ENCODE measurements around the gene ALDH3A1.
"Not testable (repeated sequence)": the region's sequence is repeated elsewhere in the genome, so short reads cannot be mapped to it uniquely, and the experiment has no call there.

The ALDH3A1 gene

DNA sequence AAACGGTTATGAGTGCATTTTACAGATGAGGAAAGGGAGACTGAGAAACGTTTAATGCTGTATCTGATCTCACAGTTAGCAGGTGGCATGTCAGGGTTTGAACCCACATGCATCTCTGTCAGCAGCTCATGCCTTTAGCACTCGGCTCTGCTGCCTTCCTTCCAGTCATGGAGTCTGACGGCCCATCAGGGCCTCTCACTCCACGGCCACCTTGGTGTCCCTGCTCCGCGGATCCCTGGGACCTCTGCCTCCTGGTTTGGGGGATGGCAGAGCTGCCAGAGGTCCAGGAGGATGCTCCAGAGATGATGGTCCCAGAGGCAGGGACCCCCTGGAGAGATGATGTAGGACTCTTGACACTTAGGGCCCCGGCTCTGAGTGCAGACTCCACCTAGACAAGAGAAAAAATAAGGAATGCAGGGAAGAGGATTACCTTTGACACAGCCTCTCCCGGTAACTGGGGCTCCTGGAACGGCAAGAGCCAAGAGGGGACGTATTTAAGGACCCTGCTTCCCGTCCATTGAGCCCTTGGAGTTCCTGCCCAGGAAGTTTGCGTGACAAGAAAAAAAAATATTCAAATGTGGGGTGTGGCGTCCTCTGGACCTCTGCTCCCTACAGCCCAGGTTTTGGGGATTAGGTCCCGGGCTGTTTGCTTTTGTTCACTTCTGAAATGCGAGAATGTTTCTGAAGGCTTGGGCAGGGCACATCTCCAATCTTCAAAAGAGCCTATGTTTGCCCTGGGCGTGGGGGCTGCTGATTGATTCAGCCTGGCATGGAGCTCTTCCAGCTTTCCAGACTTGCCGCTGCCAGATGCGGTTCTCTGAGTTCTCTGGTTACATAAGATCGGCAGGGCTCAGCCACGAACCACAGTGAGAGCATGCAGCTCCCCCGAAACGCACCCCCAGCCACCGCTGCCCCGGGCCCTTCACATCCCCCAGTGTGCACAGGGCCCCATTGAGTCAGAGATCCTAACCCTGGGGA is at the start of gene ALDH3A1:
Gene ALDH3A1, minus strand, starts transcription at position 470 of the 978 bp plus-strand sequence. CDS start 3,169 bp downstream, outside the sequence.
- no peak for DNase-seq (ENCODE audit: low read depth)

DNA sequence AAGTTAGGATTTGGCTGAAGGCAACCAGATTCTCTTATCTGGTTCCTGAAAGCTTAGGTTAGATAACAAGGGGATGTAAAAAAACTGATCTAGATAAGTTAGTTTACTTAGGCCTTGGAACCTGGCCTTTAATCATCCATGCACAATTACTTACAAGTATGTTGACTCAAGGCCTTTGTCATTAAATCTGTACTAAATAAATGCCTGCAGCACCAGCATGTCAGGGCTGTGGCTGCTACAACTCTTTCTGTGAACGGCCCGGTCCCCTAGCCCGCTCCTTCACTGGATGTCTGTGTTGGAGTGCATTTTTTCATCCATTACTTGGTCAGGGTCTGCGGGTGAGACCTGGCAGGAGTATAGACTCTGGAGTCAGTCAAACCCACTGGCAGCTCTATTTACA is 48.4 kb upstream of the ALDH3A1 start:
- DNase-seq (ENCODE audit: low read depth): no peak

- DNase-seq (ENCODE audit: low read depth): no peak
Observed at GRCh38 chr17:19791918-19792550, 43.9 kb upstream of the ALDH3A1 start.

DNA sequence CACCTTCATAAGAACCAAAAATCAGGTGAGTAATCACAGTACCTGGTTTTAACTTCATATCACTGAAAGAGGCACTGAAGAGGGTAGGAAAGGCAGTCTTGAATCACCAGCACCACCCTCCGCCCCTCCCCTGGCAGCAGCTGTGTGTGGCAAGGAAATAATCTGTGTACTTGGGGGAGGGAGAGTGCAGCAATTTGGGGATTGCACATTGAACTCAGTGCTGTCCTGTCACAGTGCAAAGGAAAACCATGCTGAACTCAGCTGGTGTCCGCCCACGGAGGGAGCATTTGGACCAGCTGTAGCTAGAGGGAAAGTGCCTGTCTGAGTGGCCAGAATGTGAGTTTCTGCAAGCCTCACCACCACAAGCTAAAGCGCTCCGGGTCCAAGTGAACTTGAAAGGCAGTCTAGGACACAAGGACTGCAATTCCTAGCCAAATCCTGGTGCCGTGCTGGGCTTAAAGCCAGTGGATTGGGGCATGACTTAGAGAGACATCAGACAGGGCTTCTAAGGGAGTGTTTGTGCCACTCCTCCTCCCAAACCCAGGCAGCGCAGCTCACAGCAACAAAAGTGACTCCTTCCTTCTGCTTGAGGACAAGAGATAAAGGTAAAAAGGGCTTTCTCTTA is 39.7 kb upstream of the ALDH3A1 start:
- no peak for DNase-seq (ENCODE audit: low read depth)

GRCh38 chr17:19785854-19786253 is 37.8 kb upstream of the ALDH3A1 start:
- DNase-seq (ENCODE audit: low read depth): no peak

DNA sequence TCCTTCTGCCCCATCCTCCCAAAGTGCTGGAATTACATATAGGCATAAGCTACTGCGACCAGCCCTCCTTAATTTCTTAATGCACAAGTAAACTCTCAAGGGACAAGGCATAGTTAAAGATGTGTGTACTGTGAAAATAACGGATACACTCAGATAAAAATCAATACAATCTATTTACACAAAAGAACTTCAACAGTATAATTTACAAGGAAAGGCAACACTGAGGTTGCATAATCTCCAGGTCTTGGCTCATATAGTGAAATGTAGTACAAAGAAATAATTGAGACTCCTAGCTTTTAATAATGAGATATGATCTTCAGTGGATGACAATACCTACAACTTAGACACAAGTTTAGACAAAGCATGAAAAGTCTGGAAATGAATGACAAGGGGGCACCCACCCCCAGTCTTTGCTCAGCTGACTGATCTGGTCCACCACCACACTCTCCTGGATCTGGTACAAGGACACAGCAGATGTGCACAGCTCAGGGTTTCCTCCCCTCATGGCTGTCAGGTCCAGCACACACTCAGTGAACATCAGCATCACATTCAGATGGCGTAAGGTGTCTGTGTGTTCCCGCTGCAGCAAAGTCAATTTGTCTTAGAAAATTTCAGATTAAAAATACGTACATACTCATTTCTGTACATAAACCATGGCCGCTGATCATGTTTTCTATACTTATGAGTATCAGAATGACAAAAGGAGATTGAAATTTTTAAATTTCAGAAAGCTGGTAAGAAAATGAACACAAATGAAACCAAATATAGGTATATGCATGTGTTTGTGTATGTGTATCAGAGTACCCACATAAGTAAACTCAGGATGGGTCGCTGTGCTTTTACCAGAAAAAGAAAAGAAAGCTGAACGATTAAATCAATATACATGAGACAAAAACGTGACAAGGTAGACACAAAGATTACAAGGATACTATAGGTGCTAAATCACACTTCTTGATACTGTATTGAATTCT is 33.7 kb upstream of the ALDH3A1 start:
- DNase-seq (ENCODE audit: low read depth): no peak

- DNase-seq (ENCODE audit: low read depth): no peak
Observed at GRCh38 chr17:19780846-19781245, 32.7 kb upstream of the ALDH3A1 start.

- DNase-seq (ENCODE audit: low read depth): no peak
Observed at GRCh38 chr17:19773534-19773933, 25.4 kb upstream of the ALDH3A1 start.

DNA sequence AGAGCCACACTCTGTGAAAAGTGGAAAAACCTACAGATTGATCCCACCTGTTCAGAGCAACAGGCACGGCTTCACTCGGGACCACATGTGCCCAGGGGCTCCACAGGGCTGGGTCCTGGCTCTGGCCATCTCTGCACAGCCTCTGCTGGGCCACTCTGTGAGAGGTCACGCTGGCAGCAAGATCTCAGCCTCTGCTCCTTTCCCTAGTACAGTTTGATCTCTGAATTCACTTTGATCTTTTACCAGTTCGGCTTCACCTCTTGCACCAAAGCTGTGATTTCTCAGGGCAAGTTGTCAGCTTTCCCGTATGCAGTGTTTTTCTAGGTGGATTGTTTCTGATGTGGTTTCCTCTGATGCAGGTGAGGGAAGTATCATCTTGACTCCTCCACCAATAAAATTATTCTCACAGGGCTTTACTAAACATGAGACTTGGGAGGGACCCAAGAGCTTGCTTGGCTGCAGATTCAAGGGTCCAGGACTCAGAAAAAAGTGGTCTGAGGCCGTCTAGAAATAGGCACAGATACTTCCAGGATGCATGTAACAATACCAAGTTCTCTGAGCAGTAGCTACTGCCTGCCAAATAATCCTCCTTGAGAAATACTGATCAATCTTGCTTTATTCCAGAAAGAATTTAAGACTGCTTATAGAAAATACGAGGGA is 24.0 kb upstream of the ALDH3A1 start:
- DNase-seq (ENCODE audit: low read depth): no peak

DNA sequence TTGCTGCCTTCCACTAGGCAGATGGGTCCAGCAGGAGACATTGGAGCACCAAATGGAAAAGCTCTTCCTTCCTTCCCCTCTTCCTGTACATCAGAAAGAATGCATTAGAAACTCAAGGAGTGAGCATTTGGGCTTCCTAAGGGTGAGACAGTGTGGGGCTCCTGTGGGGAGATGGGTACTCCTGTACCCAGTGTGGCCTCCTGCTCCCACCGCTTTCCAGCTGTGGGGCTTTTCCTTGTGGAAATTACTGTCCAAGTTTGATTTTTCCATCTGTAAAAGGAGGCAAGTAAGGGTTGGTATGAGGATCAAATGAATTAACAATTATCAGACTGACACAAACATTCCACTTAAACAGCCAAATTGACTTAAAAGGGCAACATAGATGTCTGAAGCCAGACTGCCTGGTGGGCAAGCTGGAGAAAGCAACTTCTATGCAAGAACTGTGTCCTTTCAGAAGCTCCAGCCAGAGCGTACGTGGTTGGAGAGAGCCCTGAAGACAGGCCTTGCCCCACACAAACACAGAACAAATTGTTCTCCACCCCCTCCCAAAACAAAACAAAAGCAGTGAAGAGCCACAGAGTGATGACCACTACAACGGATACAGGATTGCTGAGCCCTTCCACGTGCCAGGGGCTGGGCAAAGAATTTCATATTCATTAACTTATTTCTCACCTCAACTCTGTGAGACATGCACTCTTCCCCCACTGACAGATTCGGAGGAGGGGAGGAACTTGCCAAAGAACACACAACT is 23.1 kb upstream of the ALDH3A1 start:
- no peak for DNase-seq (ENCODE audit: low read depth)

DNA sequence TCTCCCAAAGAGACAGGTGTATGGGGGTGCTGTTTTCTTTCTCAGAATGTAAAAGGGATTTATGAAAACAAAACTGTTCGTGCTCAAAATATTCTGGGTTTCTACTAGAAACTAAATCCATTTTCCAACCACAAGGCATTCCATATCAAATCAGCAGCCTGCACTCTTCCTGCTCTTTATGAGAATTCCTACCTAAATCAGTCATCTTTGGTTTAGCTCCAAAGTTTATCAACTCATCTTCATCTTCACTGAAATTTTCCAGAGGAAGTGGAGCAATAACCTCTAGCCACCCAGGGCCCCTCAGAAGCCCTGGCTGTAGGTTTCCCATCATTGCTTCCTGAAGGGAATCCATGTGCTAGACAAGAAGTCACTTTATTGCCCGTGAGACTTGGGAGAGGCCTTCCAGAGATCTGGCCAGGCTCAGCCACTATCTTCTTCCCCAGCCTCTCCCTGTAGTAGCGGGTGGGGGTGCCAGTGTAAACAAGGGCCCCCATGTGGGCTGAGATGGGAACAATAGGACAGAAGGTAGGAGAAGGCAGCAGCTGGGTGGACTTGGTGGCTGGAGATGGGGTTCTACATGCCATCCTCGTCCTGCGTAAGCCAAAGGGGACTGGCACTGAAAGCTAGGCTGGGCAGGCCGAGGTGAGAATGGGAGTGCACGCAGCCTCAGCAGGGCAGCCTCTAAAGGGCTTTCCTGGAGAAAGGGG is 22.0 kb upstream of the ALDH3A1 start:
- peak; percentile 23 for DNase-seq (ENCODE audit: low read depth)

GRCh38 chr17:19768046-19768782 is 20.1 kb upstream of the ALDH3A1 start:
- no peak for DNase-seq (ENCODE audit: low read depth)

GRCh38 chr17:19766421-19767270 is 18.5 kb upstream of the ALDH3A1 start:
- no peak for DNase-seq (ENCODE audit: low read depth)

DNA sequence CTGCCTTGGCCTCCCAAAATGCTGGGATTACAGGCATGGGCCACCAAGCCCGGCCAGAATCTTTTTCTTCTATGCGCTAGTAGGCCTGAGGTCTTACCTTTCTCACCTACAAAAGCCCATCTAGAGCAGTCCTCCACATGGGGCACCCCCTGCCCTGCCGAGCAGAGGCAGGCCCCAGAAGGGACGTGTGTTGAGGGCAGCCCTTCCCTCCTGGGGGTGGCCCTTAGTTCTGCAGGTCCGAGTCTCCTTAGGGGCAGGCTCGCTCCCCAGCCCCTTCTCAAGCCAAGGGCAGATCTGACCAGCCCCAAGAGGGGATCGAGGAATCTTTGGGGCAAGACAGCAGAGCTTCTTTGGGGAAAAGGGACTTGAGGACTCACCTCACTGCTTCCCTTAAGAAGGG is 17.9 kb upstream of the ALDH3A1 start:
- DNase-seq (ENCODE audit: low read depth): no peak

- DNase-seq (ENCODE audit: low read depth): not testable (repeated sequence)
Observed at GRCh38 chr17:19763991-19764390, 15.9 kb upstream of the ALDH3A1 start.

- DNase-seq (ENCODE audit: low read depth): no peak
Observed at GRCh38 chr17:19763416-19763815, 15.3 kb upstream of the ALDH3A1 start.

GRCh38 chr17:19762515-19762961 is 14.4 kb upstream of the ALDH3A1 start:
- DNase-seq (ENCODE audit: low read depth): no peak

- no peak for DNase-seq (ENCODE audit: low read depth)
Observed at GRCh38 chr17:19760746-19761145, 12.6 kb upstream of the ALDH3A1 start.

Measured in non-pigmented ciliary epithelial cell (primary cell).